IMR-90 (cell line): ENCODE results near the gene CUL4A.

Experiments used
- CEBPB ChIP-seq: IDR thresholded peaks from 2 replicates; pipeline ENCODE4 v1.6.1; 2012; ENCODE audit warnings: low read depth, low read length, improper control_type of control experiment
- CHD1 ChIP-seq: IDR thresholded peaks from 2 replicates; pipeline ENCODE4 v1.6.1; 2012; ENCODE audit warnings: low read depth, low read length, improper control_type of control experiment
- MAFK ChIP-seq: IDR thresholded peaks from 2 replicates; pipeline ENCODE4 v1.6.1; 2012; ENCODE audit warnings: low read depth, low read length, improper control_type of control experiment
- NFE2L2 ChIP-seq: fragments of 150-350 bp; IDR thresholded peaks from 2 replicates; pipeline ENCODE4 v1.6.1; 2016; ENCODE audit warnings: low read depth, mild to moderate bottlenecking, low read length
- POLR2A ChIP-seq: IDR thresholded peaks from 2 replicates; pipeline ENCODE4 v1.6.1; 2012; ENCODE audit warnings: mild to moderate bottlenecking, low read depth, low read length
- RAD21 ChIP-seq: IDR thresholded peaks from 2 replicates; pipeline ENCODE4 v1.6.1; 2012; ENCODE audit warnings: low read length, improper control_type of control experiment
- RCOR1 ChIP-seq: IDR thresholded peaks from 2 replicates; pipeline ENCODE4 v1.6.1; 2012; ENCODE audit warnings: mild to moderate bottlenecking, low read length, improper control_type of control experiment; ENCODE audit not compliant: insufficient replicate concordance
- RFX5 ChIP-seq: IDR thresholded peaks from 2 replicates; pipeline ENCODE4 v1.8.0; 2012; ENCODE audit warnings: low read depth, mild to moderate bottlenecking, low read length, moderate library complexity
- SMC3 ChIP-seq: fragments of 150-350 bp; IDR thresholded peaks from 2 replicates; pipeline ENCODE4 v1.6.1; 2016; ENCODE audit warnings: low read depth, mild to moderate bottlenecking, antibody characterized with exemption, low read length, moderate library complexity
- TF ChIP-seq, protein P1 (sequence below): conservative IDR thresholded peaks from 2 replicates; pipeline ENCODE4 v1.5.1; 2012; ENCODE audit warnings: mild to moderate bottlenecking, low read depth, low read length, improper control_type of control experiment

GRCh38 chr13:113239986-113240385 lies 30.6 kb downstream of the CUL4A start:
- TF ChIP-seq SMC3: no peak
- TF ChIP-seq RAD21: no peak
- TF ChIP-seq, protein P1, sequence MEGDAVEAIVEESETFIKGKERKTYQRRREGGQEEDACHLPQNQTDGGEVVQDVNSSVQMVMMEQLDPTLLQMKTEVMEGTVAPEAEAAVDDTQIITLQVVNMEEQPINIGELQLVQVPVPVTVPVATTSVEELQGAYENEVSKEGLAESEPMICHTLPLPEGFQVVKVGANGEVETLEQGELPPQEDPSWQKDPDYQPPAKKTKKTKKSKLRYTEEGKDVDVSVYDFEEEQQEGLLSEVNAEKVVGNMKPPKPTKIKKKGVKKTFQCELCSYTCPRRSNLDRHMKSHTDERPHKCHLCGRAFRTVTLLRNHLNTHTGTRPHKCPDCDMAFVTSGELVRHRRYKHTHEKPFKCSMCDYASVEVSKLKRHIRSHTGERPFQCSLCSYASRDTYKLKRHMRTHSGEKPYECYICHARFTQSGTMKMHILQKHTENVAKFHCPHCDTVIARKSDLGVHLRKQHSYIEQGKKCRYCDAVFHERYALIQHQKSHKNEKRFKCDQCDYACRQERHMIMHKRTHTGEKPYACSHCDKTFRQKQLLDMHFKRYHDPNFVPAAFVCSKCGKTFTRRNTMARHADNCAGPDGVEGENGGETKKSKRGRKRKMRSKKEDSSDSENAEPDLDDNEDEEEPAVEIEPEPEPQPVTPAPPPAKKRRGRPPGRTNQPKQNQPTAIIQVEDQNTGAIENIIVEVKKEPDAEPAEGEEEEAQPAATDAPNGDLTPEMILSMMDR: no peak
- TF ChIP-seq POLR2A: no peak
- no peak for TF ChIP-seq NFE2L2
- TF ChIP-seq CEBPB: no peak
- TF ChIP-seq CHD1: no peak
- no peak for TF ChIP-seq MAFK
- TF ChIP-seq RFX5: no peak
- no peak for TF ChIP-seq RCOR1
